HG02588 (cell line): ENCODE data around the gene CREBBP.

ENCODE experiments used
- ATAC-seq: cut with Tn5 transposase; IDR thresholded peaks from one replicate; pipeline ENCODE4 v1.9.1; 2021; ENCODE audit warnings: mild to moderate bottlenecking, moderate library complexity; ENCODE audit not compliant: unreplicated experiment

Gene CREBBP

DNA sequence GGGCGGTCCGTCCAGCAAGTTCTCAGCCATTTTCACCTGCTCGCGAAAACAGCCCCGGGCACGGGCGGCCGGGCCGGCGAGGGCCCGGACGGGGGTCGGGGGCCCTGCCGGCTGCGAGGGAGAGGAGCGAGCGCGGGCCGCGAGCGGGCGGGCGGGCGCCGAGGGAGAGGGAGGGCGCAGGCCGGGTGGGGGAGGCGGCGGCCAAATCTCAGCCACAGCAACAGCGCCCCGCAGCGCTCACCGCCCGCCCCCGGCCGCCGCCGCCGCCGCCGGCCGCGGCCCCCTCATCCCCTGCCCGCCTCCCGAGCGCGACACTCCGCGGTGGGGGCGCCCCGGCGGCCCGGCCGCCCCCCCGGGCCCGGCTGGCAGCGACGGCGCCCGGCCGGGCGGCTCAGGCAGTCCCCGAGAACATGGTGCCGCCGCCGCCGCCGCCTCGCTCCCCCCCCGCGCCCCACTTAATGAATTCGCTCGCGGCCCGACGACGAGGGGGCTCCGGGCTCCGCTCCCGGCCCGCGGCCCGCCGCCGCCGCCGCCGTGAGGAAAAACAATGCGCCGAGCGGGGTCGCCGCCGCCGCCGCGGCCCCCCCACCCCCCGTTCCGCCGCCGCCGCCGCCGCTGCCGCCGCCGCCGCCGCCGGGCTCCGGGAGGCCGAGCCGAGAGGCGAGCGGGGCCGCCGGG lies 487 bp downstream of the CREBBP start:
- ATAC-seq = peak; percentile 54

DNA sequence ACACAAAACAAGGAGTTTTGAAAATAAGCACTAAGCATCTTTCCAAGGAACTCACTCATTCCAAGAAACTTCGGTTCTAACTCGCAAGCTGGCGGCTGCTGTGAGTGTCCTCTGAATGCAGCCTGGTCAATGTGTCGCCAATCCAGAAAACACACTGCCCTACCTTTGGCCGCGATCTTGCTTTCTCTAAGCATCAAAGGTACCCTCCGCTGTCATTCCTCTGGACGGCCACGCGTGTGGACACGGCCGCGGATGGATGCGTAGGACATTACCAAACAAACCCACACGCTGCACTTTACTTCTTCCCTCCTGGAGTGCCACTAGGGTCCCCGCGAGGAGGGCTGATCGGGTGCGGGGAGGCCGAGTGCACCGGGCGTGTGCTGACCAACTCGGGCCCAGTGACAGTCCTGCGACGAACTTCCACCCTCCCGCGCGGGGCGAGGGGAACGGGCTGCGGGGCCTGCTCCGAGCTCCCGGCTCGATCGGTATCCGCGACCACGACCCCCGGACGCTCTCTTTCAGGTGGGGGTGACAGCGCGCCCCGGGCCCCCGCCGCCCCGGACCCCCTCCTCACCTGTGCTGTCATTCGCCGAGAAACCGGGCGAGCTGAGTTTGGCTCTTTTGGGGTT lies 1.1 kb downstream of the CREBBP start:
- no peak for ATAC-seq

DNA sequence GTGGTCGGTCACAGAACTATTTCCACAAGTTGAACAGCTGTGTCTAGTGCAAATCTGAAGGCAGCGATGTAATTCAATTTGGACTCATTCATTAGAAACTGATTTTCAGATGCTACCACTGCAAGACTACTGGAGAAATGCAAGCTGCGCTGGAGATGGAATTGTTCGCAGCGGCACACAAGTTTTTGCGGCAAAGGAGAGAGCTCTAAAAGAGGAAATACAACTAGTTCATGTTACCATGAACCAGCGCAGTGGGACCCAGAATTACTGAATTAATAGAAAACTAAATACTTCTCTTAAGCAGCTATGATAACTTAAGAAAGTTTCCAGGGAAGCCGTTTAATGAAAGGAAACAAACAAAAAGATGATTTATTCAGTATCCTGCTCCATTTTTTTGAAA lies 1.9 kb downstream of the CREBBP start:
- ATAC-seq = no peak

DNA sequence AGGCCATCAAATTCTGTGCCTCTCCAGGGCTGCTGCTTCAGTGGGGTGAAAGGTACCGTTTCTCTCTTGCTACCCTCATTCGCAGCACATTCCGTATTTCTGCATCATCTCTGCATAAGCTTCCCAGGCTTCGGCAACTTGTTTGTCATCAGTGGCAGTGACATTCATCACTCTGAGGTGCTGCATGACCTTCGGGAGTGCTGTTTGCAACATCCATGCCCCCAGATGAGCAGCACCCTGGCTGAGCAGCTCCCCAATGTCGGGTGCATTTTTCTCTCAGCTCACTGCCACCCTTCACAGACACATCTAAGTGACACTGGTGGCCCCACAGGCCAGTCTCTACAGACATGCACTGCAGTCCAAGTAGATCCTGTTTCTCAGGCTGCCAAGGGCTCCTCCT lies 3.8 kb downstream of the CREBBP start:
- no peak for ATAC-seq

DNA sequence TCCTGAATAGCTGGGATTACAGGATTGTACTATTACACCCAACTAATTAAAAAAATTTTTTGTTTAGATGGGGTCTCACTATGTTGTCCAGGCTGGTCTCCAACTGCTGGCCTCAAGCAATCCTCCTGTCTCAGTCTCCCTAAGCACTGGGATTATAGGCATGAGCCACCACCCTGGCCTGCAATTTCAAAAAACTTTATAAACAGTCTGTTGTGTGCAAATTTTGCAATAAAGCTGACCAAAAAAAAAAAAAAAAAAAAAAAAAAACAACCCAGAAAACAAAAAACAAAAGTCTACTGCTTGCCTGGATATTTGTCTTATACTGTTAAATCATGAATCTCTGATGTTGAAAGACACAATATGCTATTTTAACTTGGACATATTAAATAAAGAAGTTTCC lies 4.4 kb downstream of the CREBBP start:
- no peak for ATAC-seq

DNA sequence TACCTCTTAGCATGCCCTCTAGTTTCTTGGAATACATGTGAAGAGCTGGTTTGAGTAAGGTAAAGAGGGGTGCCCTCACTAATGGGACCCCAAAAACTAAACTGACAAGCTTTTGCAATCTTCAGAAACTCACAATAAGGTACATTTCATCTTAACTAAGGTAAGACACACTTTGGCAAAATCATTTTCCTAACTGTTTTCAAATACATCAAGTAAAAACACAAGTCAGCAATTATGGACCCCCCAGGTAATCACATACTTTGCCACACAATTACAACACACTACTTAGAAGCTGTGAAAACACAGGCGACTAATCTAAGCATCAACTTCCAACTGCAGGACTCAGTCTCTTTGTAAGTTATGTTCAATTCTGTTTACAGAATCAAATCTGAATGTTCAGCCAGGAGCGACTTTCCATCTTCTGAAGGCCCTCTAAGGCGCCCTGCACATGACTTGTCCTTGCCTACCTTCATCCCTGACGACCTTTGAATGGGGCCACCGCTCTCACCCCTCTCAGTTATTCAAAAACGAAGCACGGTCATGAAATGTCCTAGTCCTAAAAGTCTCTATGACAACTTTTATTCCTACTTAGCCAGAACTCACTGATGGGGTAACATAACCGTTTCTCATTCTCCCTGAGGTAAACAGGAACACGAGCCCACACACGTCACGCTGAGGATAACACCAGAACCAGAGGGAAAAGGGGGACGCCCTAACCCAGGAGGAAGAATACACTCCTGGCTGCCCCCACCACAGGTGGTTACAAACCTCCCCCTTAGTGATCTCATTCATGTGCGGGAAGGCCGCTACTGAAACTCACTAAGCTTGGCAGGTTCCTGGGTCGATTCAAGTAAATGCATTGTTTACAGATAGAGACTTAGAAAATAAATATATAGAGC lies 5.5 kb downstream of the CREBBP start:
- ATAC-seq = no peak

DNA sequence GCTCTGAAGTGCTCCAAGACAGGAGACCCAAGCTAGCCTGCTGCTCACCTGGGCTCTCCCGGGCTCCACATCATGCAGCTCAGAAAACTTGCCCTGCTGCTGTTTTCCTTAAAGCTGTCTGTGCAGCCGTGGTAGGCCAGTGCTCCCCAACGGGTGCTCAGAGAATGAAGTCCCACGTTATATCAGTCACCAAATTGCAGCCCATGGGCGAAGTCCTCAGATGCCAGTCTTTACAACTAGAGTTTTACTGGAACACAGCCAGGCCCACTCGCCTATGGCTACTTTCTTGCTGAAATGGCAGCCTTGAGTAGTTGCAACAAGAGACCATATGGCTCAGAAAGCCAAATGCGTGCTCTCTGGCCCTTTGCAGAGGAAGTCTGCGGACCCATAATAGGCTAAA lies 6.3 kb downstream of the CREBBP start:
- ATAC-seq = no peak

DNA sequence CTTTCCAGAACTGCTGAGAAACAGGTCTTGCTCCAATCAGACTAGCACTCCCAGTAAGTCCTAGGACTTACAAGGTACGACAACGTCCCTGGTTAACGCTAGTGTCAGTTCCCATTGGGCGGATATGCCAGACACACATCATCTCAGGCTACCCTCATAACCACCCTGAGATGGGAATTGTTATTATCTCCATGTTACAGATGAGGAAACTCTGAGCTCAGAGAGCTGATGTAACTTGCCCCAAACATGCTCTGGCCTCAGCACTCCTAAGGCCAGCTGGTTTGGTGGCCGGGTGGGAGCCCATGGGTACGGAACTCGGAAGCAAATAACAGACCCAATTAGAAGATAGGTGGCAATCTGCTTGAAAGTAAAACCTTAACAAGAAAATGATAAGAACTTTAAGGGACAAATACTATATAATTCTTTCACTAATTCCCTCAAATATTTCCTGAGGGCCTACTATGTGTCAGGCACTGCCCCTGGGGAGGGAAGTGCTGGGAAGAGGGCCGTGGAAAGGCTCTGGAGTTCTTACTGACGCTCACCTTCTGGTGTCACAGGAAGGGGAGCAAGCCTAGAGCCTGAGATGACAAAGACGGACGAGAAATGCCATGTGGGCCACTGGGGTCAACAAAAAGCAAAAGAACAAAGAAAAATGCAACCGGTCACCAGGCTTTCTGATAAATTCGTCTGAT lies 6.9 kb downstream of the CREBBP start:
- ATAC-seq = no peak

DNA sequence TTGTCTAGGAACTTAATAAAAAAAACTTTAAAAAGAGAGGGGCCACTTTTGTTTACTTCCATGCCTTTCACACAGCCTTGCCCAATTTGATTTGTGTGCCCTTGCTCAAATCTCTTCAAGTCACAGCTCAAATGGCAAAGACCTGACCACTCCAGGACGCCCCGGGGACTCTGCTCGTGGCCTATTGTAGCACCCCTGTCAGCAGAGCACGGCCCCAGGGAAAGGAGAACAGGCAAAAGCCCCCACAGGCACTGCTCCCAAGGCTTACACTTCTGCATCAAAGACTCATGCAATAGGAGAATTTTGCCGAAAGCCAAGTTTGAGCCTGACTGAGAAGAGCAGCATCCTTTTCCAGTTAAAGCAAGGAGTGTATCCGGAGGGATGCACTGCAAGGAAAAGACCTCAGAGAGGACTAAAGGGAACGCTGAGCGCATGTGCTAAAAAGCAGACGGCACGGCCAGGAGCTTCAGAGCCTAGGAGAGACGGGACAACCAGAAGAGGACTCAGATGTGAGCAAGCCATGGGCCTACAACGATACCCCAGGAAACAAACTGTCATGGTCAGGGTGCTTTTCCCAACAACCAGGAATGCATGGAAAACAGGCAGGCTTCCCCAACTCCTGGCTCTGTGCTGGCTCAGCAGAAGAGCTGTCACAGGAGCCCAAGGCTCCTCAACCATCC lies 8.2 kb downstream of the CREBBP start:
- no peak for ATAC-seq

DNA sequence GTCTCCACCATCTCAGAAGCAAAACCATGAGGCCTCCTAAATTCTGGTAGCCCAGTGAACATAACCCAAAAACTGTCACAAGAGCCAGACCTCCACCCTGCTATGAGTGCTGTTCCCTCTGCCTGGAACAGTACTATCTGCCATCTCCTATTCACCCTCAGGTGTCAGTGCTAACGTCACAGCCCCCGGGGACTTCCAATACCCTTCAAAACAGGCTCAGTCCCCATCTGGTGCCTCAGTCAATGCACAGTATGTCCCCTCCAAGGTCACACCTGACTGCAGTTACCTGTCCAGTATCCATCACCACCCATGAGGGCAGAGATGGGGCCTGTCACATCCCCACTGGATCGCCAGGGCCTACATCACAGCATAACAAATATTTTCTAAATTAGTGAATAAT lies 11.5 kb downstream of the CREBBP start:
- ATAC-seq = no peak

DNA sequence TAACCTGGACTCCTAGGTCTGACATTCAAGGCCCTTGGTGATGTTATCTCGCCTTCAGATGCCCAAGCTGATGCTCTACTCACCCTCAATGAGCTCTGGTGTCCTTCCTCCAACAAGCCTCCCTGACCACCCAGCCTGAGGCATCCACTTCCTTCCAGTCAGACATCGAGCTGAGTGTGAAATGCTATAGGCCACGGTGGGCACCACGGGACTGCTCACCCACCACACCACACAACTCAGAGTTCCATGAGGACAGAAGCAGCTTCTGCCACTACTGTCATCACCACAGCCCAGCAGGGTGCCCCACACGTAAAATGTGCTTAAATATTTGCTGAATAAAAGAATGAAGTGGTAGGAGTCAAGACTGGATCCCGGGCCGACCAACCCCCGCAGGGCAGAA lies 12.0 kb downstream of the CREBBP start:
- ATAC-seq = no peak

DNA sequence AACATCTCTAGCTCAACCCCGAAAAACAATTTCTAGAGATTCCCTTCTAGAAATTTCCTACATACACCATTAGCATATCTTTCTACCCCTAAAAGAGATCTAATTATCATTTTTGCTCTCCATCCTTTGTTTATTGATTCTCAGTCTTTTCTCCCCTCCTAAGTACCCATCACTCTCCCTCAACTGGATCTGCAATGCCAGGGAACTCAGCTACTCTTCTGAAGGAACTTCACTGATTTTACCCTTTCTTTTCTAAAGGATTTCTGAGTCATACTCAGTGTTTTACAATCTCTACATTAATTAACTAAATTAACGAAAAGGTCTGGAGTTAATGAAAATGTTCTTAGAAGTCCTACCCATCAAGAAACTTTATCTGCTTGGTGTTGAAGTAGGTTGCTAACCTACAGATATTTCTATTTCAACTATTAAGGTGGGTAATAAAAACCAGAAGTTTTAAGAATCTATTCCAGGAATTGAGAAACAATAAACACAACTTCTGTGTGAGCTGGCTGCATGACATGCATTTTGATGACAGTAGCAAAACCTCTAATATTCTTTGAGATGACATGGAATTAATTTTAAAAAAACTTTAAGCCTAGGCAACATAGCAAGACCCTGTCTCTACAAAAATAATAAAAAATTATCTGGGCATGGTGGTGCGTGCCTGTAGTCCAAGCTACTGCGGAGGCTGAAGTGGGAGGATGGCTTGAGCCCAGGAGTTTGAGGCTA lies 13.6 kb downstream of the CREBBP start:
- ATAC-seq = no peak

DNA sequence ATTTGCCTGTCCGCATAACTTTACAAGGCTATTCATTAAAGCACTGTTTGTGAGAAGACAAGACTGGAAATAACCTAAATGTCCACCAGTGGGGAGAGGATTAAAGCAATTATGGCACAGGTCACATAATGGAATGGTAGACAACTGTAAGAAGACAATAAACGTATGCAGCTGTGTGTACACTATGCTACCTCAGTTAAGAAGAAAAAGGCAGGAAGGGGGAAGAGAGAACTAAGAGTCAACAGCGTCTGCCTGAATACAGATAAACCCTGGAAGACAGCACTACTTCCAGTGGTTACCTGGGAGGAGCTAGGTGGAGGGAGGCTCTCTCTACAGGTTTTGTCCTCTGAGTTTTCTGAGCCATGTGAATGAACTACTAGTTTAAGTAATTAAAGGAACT lies 15.3 kb downstream of the CREBBP start:
- no peak for ATAC-seq

DNA sequence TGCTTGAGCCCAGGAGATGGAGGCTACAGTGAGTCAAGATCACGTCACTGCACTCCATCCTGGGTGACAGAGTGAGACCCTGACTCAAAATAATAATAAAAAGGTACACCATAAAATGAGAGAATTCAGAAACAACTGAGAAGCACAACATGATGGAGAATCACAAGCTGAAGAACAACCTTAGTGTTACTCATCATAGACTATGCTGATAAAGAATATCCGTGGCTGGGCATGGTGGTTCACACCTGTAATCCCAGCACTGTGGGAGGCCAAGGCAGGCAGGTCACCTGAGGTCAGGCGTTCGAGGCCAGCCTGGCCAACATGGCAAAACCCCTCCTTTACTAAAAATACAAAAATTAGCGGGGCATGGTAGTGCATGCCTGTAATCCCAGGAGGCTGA lies 16.0 kb downstream of the CREBBP start:
- ATAC-seq = no peak

DNA sequence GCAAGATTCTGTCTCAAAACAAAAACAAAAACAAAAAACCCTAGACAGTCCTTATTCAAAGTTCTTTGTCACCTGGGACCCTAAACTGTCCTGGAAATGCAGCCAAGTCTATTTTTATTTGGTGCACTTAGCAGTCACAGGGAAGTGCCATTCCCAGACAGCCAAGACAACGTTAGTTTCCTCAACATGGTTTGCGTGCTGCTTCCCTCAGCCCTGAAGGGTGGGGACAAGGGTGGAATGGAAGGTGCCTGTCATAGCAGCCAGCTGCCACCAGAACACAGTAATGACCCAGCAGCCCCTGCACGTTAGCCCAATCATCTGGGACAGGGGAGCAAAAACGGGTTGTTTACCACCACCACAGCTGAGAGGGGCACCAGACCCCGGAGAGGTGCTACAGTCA lies 16.9 kb downstream of the CREBBP start:
- ATAC-seq = no peak

DNA sequence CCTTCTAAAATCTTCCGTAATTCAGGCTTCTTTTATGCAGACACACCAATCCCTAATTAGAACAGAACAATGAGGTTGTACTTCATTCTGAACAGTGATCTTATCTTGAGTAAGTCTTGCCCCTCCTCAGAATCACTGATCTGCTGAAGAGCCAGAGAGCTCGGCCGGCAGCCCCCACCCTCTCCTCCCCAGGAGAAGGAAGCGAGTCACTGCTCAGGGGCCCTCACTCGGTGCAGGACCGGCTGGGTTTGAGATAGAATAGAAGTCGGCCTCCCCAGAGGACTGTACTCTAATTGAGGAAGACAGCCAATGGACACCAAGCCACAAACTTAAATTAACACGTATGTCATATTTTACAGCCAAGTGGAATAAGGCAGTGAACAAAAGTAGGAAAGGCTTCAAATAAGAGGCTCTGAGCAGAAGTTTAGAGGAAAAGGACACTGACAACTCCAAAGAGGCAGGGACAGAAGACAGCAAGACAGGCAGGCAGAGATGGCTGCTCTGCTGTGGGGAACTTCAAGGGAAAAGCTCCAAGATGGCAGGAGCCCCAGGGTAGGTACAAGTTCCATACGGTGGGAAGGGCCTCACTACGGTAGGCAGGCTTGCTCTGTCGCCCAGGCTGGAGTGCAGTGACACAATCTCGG lies 18.6 kb downstream of the CREBBP start:
- no peak for ATAC-seq

DNA sequence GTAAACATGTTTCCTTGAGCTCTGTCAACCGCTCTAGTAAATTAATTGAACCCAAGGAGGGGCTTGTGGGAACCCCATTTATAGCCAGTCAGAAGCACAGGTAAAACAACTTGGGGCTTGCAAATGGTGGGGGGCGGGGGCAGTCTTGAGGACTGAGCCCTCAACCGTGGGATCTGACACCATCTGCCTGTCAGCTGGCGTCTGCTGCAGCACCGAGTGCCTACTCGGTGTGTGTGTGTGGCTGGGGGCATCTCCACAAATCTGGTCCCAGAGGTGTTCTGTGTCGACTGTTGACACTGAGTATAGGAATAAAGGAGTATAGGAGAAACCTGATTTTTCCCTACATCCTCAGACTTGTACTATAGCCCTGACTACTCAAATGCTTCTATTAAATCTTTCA lies 20.6 kb downstream of the CREBBP start:
- ATAC-seq = no peak

DNA sequence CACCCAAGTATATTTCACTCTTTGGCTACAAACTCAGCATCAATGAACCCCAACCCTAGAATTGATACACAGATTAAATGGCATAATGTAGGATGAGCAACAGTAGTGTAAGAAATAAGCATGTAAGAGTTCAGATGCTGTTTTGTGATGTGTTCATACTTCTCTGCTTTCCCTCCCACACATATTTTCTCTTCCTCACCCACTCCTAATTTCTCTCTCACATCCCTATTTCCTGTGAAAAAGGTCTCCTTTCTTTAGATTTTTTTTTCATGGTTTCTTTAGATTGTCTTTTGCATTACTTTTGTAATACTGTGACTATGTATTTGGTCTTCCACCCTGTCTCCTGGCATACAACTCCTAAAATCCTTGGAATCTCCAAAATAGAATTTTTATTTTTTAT lies 21.7 kb downstream of the CREBBP start:
- no peak for ATAC-seq

DNA sequence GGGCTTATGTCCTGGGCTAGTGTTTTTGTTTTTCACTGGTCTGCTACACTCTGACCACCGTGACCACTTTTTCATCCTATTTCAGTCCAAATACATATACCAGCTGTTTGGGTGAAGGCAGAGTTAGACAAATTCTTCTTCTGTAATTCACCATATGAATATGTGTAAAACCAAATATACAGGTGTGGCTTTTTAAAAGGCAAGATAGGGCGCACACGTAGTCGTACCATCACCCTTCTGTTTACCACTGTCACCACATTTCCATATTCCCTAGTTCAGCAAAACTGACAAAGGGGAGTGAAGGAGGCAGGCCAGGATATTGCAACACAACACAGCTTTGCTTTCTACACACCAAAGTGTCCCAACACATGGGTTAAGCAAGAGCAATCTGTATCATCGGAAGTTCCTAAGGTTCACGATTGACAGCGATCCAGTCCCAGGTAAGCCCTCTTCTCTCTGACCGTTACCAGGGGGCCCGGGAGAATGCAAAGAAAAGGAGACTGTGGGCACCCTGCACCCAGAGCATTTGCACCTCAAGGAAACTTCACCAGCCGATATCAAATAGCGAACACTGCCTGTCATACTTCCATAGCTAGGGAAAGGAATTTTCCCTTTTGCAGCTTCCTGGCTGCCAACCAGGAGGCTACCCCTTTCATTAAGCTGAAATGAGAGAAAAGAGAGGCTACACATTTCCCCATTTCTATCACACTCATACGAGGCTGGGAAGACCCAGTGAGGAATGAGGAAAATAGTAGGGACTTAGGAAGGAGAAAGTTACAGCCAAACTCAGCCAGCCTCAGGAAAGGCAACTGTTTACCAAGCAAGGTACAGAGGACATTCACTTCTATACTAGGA lies 23.1 kb downstream of the CREBBP start:
- ATAC-seq = no peak
